GM19099 (cell line): ENCODE measurements around the gene CHN1.

Experiments
- POLR2A ChIP-seq: IDR thresholded peaks from 3 replicates; pipeline ENCODE4 v1.6.1; 2011; ENCODE audit warnings: low read depth; ENCODE audit not compliant: insufficient read length; ENCODE audit errors: extremely low read depth

CHN1 gene

DNA sequence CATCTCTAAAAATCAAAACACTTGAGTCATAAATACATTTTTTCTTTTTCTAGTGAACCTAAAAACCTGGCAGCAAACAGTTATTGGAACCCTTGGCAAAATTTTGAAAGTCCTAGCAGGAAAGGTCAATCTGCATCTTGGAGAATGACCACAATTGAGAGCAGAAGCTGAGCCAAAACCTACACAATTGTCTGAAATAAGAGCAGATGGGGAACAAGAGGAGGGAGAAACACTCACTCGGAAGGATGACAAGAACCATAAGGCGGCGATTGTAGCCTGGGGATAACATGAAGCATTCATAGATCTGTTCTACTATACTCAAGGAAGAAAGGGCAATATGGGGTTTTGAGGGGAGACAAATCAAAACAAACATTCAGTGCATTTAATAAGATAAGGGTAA is 117.0 kb downstream of the CHN1 start:
- TF ChIP-seq POLR2A = no peak

DNA sequence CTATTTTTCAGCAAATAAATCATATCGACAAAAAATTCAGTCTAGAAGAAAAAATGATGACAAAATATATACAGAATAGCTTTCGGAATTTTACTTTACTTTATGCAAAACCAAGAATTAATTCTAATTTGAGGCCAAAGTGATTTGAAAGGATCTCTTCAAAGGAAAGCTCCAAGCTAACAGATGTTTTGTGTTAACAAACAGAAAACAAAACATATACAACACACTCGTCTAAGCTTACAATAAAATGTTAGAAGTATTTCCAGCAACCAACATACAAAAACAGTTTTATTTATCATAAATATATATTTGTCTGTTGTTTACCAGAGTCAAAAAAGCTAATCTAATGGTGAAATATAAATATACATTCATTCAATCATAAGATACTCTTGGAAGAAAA is 122.8 kb downstream of the CHN1 start:
- TF ChIP-seq POLR2A = no peak

DNA sequence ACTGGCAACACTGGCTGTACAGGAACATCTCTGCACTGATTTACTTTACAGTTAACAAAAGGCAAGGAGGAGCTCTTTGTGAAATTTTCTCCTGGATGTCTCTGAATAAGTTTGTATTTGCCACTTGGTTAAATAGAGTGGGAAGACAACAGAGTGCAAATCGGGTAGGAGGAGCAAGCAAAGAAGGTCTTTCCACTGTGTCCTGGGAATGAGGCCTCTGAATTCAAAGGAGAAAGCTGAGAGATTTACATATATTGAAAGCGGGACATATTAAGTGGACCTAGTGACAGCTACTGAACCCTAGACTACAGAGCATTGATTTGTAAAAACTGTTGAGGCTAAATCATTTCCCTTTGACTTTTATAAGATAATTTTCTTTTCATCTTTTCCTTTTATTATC is 123.5 kb downstream of the CHN1 start:
- no peak for TF ChIP-seq POLR2A

DNA sequence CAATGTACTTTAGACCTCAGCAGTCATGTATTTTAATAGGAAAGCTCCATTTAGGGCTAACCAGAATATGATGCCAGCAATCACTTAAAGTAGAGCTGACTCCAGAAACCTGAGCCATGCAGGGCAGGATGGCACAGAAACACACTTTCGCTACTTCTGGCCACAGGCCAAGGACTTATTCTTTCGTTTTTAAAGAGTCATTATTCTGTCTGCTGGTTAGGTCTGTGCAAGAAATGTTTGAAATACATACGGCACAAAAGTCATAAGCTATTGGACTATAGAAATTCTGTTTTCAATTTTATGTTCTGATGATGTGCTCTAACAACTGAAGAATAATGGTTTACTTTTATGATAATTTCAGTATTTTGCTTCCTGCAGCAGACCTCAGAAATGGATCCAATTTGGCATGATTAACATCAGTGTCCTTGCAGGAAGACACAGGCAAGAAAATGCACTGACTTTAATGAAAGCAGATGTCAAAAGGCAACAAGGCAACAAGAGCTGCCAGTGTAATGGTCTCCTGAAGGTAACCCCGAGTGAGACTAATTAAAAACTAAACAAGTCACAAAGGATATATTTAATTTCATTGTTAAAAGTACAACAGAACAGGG is 126.5 kb downstream of the CHN1 start:
- no peak for TF ChIP-seq POLR2A

DNA sequence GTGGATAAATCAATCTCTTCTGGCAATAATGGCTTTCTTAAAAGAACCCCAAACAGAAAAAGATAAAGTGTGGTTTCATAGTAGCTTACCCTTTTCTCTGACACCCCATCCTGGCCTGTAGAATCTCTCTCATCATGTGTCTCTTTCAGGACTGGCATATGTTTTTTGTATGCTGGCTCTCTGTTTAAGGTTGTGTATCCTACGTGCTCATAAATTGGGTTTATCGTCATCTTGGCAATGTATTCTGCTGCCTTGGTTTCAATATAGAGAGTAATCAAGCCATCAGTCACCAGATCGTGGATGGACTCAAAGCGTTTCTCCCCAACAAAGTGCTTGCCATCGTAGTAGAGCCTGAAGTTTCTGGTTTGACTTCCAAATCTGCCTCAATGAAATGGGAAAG is 127.4 kb downstream of the CHN1 start:
- TF ChIP-seq POLR2A = no peak

DNA sequence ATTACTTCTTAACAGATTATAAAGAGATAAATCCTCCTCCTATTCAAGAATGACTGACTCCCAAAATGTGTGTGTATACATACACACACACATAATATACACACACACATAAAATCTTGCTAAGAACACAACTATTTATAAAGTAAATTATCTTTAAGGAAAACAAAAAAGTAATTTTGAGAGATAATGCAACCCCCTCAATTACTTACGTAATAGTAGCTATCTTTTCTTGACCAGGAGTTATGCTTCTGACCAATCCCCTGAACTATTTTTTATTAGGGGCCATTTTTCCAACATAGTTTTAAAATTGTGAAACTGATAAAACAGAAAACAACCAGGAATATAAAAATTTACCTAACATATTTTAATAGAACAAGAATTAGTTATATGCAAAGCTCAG is 127.9 kb downstream of the CHN1 start:
- no peak for TF ChIP-seq POLR2A

DNA sequence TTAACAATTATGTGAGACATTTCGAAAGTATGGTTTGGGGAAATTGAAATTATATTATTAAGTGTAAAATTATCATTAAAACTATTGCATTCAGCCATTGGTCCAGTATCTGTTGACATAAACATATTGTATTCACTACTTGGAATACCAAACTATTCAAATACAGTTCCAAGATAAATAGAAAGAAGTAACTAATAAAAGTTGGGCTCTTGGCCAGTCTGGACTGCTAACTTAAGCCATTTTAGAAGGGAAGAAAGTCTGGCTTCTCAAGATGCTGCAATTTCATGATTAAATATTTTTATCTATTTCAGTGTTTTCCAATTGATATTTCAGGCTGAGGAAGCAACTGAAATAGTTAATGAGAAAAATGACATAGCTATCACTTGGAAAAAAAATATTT is 131.1 kb downstream of the CHN1 start:
- TF ChIP-seq POLR2A = no peak

DNA sequence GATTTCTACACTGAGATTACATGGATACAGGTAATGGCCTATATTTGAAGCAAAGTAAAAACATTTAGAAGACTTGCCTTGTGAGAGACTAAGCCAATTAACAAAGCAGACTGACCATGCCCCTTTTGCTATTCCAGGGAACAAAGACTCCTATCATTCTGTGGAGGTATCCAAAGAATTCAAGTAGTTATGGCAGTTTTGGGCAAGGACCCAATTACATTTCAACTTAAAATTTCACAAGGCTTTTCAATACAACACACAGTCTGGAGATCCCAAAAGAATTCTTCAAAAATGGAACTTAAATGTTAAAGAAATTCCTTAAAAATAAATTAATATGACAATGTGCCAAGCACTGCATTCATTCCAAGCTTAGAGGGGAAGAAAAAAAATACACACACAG is 131.7 kb downstream of the CHN1 start:
- no peak for TF ChIP-seq POLR2A

DNA sequence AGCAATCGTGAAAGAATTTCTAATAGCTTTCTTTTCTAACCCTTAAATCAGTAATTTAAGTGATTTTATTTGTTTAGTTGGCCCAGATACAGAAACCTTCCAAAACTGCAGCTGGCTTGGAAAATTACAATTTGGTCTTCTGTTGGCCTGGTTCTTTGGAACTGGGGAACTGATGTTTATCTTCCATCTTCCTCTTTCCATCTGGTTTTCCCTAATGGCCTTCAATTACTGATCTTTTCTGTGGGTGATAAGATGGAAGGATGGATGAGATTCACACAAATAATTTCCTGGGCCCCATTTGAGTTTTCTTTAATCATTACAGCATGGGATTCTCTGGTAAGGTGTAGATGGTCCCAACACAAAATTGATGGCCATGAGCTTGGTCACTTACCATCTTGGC is 134.4 kb downstream of the CHN1 start:
- no peak for TF ChIP-seq POLR2A

DNA sequence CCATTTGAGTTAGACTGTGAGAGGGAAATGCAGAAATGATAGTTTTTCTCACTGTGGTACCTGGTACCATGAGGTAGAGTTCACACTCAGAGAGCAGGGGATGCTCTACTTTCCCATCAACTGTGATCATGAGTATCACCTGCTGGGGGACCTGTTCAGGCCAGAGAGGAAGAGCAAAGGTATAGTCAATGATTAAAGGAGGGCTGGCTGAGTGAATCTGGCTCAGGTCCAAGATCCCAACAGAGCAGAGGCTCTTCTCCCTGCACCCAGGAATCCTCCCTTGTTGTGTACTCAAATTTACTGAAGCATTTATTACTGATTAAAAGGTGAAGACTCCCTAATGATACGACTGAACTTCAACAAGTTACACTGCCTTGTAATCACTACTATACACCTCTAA is 136.3 kb downstream of the CHN1 start:
- no peak for TF ChIP-seq POLR2A

DNA sequence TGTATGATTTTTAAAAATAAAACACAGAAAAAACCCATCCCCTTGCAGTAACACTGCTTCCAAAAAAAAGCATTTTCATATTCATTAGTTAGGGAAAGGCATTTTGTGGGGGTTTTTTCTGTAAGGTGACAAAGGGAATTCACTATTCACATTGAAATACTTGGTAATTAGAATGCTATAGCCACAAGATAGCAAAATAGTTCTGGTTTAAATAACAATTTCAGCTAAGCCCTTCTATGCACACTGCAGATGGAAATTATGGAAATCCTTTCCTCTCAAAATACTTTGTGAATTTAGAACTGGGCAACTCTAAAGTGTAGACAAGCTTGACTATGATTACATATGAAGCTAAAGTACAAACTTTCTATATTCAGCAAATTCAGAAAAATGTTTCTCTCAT is 138.8 kb downstream of the CHN1 start:
- no peak for TF ChIP-seq POLR2A

DNA sequence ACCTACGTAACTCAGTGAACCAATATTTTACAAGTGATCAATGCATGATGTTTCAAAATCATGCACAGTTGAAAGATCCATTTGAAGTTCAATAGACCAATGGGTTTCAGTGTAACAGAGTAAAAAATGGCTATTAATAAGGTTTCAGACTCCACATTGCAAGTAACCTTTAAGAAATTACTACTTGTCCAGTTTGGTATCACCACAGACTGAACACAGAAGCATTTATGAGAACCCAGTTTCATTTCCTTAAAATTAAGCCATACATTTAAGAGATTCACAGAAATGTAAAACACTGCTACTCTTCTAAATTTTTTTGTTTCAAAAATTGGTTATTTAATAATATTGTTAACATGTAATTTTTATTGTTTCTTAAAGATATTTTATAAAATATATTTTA is 142.0 kb downstream of the CHN1 start:
- TF ChIP-seq POLR2A = no peak

DNA sequence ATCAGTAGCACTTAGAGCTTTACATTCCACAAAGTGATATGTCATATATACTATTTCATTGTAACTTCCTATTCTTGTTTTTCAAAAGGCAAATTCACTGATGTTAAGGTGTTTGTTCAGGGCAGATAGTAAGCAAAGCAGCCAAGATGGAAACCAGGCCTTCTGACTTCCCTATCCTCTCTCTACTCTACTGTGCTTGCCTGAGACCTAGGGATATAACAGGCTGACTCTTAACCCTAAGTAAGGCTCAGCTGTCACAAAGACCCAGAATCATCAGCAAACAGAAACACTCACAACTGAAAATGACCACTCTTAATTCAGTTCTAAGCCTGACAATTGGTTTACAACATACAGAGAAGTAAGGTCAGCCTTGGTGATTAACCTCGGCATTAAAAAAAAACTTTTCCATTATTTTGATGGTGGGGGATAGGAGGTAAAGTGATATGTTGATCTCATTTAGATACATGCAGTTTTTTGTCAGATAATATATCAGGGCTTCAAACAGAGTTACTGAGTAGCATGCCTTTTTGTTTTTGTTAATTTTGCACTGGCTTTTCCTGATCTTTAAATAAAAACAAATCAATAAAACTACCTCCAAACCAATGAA is 145.5 kb downstream of the CHN1 start:
- TF ChIP-seq POLR2A = no peak

DNA sequence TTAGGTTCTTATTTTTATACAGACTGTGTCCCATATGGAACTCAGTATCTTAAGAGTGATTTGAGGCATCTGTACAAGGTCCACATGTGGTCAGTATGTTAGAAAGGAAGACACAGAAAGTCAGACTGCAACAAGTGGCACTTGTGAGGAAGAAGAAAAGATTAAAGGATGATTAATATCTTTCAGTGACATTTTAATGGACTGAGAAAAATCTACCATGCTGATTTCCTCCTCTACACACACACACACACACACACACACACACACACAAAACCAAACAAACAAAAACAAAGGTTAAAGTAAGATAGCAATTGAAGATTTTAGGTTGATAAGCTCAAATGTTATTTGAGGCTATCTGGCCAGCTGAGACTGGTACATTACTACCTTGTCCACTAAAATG is 146.4 kb downstream of the CHN1 start:
- no peak for TF ChIP-seq POLR2A

DNA sequence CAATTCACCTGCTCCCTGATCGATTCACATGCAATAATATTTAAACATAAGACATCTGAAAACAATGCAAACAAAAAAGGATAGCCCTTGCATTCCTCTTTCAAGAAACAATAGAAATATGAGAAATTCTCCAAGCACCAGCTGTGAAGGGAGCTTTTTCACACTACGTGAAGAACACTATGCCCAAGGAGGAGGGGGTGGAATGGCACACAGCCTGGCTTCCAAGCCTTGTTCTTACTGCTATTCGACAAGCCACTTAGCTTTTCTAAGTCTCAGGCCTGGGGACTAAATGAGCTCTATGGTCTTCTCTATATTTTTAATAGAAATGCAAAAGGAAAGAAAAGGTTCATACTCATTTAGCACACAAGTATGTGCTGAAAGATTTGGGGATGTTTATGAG is 148.7 kb downstream of the CHN1 start:
- TF ChIP-seq POLR2A = no peak

DNA sequence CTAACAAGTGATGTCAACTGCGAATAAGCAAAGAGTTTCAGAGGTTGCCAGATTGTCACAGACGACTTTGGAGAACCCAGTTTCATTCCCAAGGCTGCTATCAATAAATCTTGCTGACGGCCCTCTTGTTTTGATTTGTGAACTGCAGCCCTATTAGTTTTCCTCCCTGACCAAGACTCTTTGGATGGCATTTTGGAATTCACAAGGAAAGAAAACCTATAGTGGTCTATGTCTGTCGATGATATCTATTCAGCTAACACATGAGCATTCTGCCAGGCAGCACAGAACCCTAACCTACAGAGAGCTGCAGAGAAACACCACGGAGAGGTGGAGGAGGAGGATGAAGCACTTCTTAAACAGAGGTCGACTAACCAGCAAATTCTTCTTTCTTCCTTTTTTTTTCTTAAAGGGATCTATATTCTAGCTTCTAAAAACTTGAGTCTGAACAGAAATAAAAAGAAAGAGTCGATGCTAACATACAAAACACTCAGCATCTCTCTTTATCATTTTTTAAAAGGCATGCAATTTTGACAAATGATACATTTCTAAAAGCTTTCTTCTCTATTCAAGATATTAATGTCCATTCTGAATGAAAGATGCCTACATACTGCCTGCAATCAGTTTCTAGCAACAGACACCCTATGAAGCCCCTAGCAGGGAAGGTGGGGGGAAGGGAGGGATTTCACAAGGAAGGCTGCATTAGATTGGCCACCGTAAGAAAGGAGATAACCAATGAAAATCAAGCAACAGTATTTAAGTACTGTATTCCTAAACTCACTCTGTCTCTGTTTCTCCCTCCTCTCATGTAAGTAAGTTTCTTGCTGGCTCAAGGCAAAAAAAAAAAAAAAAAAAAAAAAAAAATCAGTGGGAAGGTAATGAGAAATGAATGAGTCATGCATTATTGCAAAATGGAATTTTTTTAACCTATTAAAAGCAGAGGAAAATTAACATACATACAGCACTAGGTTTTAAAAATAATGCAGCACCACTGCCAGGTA is 157.9 kb downstream of the CHN1 start:
- no peak for TF ChIP-seq POLR2A
